Heart right ventricle (tissue), 16 donors: Measurements from ENCODE around the gene ARPIN. TPM values are rescaled to one million over a fixed set of nuclear protein-coding genes. Genes with fewer than 3 reads are reported as not detected.

Experiments
- ATAC-seq, 8 donors: fragments of 200-7000 bp; cut with Tn5 transposase; one replicate each; pipeline ENCODE4 v1.9.1; 2020; ENCODE audit warnings: mild to moderate bottlenecking in 8 of 8, moderate library complexity in 8 of 8, moderate number of reproducible peaks in 1 of 8
- DNase-seq, 2 donors: peaks; one replicate each; pipeline ENCODE4 v3.0.0-alpha.2; 2020
- H3K27ac ChIP-seq, 10 donors: fragments of 200-600 bp; sonication (generic) in 2 of 10; one replicate each; pipeline versions ENCODE4 v1.5.0 to v1.8.0; 2020 to 2022; ENCODE audit warnings: mild to moderate bottlenecking in 3 of 10
- H3K27me3 ChIP-seq, 7 donors: fragments of 200-600 bp; one replicate each; pipeline ENCODE4 v1.8.0; 2021 to 2022; ENCODE audit warnings: mild to moderate bottlenecking in 2 of 7
- H3K36me3 ChIP-seq, 9 donors: fragments of 200-600 bp; sonication (generic) in 1 of 9; one replicate each; pipeline versions ENCODE4 v1.5.0 to v1.8.0; 2020 to 2022; ENCODE audit warnings: mild to moderate bottlenecking in 2 of 9
- H3K4me1 ChIP-seq, 9 donors: fragments of 200-600 bp; sonication (generic) in 1 of 9; one replicate each; pipeline versions ENCODE4 v1.5.0 to v1.8.0; 2020 to 2022; ENCODE audit warnings: mild to moderate bottlenecking in 4 of 9
- H3K4me3 ChIP-seq, 10 donors: fragments of 200-600 bp; sonication (generic) in 2 of 10; one replicate each; pipeline versions ENCODE4 v1.5.0 to v1.8.0; 2020 to 2022; ENCODE audit warnings: mild to moderate bottlenecking in 7 of 10, moderate library complexity in 2 of 10
- H3K9me3 ChIP-seq, 11 donors: fragments of 200-600 bp in 10 of 11; sonication (generic) in 2 of 11; one replicate each; pipeline versions ENCODE4 v1.5.0 to v1.8.0; 2013 to 2022; ENCODE audit warnings: mild to moderate bottlenecking in 2 of 11, control low read depth in 1 of 11, moderate library complexity in 1 of 11
- WGBS, 2 donors: extraction: QIAGEN DNeasy Blood & Tissue Kit; methylation state at CpG; one replicate each; pipeline ENCODE4 v1.1.7; 2013; ENCODE audit warnings: inconsistent platforms in 1 of 2; 5-methylcytosine and 5-hydroxymethylcytosine counted together
- intact Hi-C, 10 donors: fragments of 100-400 bp; cut with DNase I; formaldehyde crosslinking; loops; one replicate each; pipeline versions ENCODE4 v1.11.1 to v1.14.2; 2022
- polyA plus RNA-seq, 2 donors: library from polyadenylated mRNA; stranded (reverse); fragments of 200-250 nt; gene quantifications; one replicate each; pipeline ENCODE4 v1.2.3, GENCODE V29; 2013
- total RNA-seq, 10 donors: library from RNA; stranded (reverse); fragmentation: NEBNext Ultra II Directional in 3 of 10; extraction: Animal tissue kit (Norgen Biotek cat#: 25700) in 3 of 10; gene quantifications; one replicate each; pipeline versions ENCODE4 v1.2.1 to v1.2.4, GENCODE V29; 2021 to 2023
- TF ChIP-seq, protein P1 (sequence below), 9 donors: fragments of 200-600 bp; sonication (generic) in 2 of 9; IDR thresholded peaks; one replicate each; pipeline versions ENCODE4 v1.5.0 to v1.8.0; 2021 to 2022; ENCODE audit warnings: antibody characterized with exemption in 9 of 9, mild to moderate bottlenecking in 5 of 9, moderate library complexity in 1 of 9
- donor health status: Arrhythmogenic right ventricular cardiomyopathy.
- donor health status: ischemic (EF 13 %, LVEDD 7.1; RV severe dilation, severe dysfunction).
- donor health status: healthy with polysubstance abuse.
- donor health status: DM: no; HTN: yes; CAD: no.
- donor health status: DM: no; HTN: no; CAD: no.
- donor health status: ischemic (EF 25% LVEDD 6.9; RV normal size, moderate dysfunction).
- donor health status: ischemic (EF 25% LVEDD 5.7; RV mildly dilated, moderate dysfunction).
- donor health status: healthy.
- donor health status: DM: yes; HTN: yes; CAD: no.
- donor health status: Ischemic cardiomyopathy.
- donor health status: ischemic (EF 35%, LVEDD 5.7; RV mildly dilated, moderate dysfunction).
- donor health status: nonischemic (EF 11% LVEDD 7.7; RV severe dilation, severe dysfunction).
- donor health status: DM: yes; HTN: yes; CAD: no.
- donor health status: PGD.
- donor health status: ischemic (EF 29% LVEDD 5.4; RV normal size, mild dysfunction).
- donor health status: nonischemic (EF 23%, LVEDD 6.1; RV moderate dilation, normal function).

Gene ARPIN
- total and polyA plus RNA-seq, 12 donors = 4.6 to 12.8 (median 11.0) TPM

DNA sequence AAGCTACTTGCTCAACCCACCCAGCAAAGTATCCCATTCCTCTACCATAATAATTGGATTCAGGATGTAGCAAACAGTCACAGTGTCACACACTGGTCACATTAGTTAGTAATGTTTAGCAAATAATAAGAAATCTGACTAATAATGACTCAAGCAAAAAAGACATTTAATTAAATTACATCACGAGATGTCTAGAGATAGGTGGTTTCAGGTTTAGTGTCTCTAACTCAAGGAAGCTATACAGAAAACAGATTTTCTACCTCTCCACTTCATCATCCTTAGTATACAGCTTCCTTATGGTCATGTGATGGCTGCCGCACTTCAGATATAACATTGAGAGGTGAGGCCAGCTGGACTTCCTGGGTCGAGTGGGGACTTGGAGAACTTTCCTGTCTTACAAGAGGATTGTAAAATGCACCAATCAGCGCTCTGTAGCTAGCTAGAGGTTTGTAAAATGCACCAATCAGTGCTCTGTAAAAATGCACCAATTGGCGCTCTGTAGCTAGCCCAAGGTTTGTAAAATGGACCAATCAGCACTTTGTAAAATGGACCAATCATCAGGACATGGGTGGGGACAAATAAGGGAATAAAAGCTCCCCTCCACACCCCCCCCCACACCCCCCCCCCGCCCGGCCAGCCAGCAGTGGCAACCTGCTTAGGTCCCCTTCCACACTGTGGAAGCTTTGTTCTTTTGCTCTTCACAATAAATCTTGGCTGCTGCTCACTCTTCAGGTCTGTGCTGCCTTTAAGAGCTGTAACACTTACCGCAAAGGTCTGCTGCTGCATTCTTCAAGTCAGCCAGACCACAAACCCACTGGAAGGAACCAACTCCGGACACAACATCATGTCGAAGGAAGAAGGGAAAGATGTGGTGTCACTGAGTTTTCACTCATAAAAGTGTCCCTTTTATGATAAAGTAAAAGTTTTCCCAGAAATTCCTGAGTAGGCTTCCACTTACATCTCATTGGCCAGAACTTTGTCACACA, 24.9 kb upstream of the ARPIN start:
- WGBS, 2 donors = 81 to 85% methylated on average over 10 of the region's 10 CpGs
- intact Hi-C loops = no loop called here
- TF ChIP-seq, protein P1, sequence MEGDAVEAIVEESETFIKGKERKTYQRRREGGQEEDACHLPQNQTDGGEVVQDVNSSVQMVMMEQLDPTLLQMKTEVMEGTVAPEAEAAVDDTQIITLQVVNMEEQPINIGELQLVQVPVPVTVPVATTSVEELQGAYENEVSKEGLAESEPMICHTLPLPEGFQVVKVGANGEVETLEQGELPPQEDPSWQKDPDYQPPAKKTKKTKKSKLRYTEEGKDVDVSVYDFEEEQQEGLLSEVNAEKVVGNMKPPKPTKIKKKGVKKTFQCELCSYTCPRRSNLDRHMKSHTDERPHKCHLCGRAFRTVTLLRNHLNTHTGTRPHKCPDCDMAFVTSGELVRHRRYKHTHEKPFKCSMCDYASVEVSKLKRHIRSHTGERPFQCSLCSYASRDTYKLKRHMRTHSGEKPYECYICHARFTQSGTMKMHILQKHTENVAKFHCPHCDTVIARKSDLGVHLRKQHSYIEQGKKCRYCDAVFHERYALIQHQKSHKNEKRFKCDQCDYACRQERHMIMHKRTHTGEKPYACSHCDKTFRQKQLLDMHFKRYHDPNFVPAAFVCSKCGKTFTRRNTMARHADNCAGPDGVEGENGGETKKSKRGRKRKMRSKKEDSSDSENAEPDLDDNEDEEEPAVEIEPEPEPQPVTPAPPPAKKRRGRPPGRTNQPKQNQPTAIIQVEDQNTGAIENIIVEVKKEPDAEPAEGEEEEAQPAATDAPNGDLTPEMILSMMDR (IDR thresholded peaks at IDR 0.05) = no peak

DNA sequence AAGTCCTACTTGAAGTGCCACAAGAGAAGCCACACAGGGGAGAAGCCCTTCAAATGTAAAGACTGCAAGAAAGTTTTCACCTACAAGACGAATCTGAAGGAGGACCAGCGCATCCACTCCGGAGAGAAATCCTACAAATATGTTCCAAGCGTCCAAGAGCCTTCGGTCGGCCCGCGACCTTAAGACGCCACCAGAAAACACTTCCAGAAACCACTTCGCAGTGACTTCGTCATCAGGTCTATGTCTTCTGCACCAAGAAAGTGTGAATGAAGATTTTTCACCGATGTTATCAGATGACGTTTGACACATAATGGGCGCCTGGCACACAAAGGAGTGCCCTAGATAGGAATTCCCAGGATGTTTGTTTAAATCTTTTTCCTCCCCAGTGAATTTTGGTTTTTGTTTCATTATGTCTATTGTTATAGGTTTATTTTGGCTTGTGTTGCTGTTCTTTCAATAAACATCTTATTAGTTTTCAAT, 24.1 kb upstream of the ARPIN start:
- WGBS, 2 donors = 90 to 92% methylated on average over 14 of the region's 14 CpGs

More for the DNA sequence above, 24.9 kb upstream of the ARPIN start:
- no peaks in the 10 kb centered on the region for H3K27me3 ChIP-seq
- H3K27ac ChIP-seq = no peak overlapping the region
- DNase-seq (no peak), ATAC-seq (no peak)
- H3K36me3 ChIP-seq = no peaks in the 10 kb centered on the region
- H3K4me3 ChIP-seq = no peak overlapping the region
- H3K9me3 ChIP-seq = no peaks in the 10 kb centered on the region
- no peaks in the 10 kb centered on the region for H3K4me1 ChIP-seq

DNA sequence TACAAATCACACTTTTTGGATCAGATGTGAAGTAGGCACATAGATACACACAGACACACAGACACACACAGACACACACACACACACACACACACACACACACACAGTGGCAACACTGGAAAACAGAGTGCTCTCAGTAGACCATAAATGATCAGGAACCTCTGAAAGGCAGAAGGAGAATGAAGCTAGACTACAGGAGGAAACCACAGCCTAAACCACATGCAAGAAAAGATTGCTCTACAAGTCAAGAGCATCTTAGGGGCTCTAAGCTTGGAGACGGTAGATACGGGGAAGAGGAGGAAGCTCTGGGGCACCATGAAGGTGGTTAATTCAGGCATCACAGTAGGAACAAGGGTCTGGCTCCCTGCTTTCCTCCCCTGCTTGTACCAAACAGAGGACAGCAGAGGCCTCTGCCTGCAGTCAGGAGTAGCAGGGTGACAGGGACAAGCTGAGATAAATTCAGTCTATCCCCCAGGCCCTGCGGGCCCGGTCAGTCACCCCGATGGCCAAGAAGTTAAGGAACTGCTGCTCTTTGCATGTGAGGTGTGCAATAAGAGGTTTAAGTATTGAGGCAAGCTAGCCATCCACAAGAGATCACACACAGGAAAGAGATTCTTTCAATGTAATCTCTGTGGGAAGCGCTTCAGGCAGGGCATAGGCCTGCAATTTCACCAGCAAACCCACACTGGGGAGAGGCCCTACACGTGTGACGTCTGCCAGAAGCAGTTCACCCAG, 23.5 kb upstream of the ARPIN start:
- no peak for DNase-seq
- Histone ChIP-seq H3K4me1 (no peaks in the 10 kb centered on the region), H3K36me3 (no peaks in the 10 kb centered on the region), H3K27ac (no peak overlapping the region), H3K9me3 (no peaks in the 10 kb centered on the region), H3K27me3 (no peaks in the 10 kb centered on the region), H3K4me3 (no peak overlapping the region)
- ATAC-seq = no peak
- 82 to 94% methylated on average over 8 of the region's 8 CpGs for WGBS, 2 donors
- intact Hi-C loops = no loop called here
- TF ChIP-seq, protein P1 (IDR thresholded peaks at IDR 0.05) = no peak

More for the DNA sequence above, 24.1 kb upstream of the ARPIN start:
- Histone ChIP-seq H3K27me3 (no peaks in the 10 kb centered on the region), H3K4me3 (no peak overlapping the region), H3K9me3 (no peaks in the 10 kb centered on the region), H3K4me1 (no peaks in the 10 kb centered on the region), H3K27ac (no peak overlapping the region), H3K36me3 (no peaks in the 10 kb centered on the region)
- TF ChIP-seq, protein P1 (IDR thresholded peaks at IDR 0.05) = no peak
- no peak for ATAC-seq
- no peak for DNase-seq
- intact Hi-C loops = no loop called here

- WGBS, 2 donors = 96 to 100% methylated on average over 3 of the region's 3 CpGs
- DNase-seq = no peak
- H3K36me3 ChIP-seq = no peaks in the 10 kb centered on the region
- no peaks in the 10 kb centered on the region for H3K4me1 ChIP-seq
- peaks cover 0 to under 1% (median 0%) of the 10 kb centered on the region in 7 donors for H3K27me3 ChIP-seq
- intact Hi-C loops = no loop called here
- ATAC-seq = no peak
- no peaks in the 10 kb centered on the region for H3K9me3 ChIP-seq
- no peak overlapping the region for H3K27ac ChIP-seq
- H3K4me3 ChIP-seq = no peak overlapping the region
- TF ChIP-seq, protein P1 (IDR thresholded peaks at IDR 0.05) = no peak
Observed at GRCh38 chr15:89932880-89933279, 20.1 kb upstream of the ARPIN start.
